Keratinocyte (primary cell): Measurements from ENCODE around the gene PARP2. TPM values are rescaled to one million over a fixed set of nuclear protein-coding genes. Genes with fewer than 3 reads are reported as not detected.
"Not testable (repeated sequence)": the region's sequence is repeated elsewhere in the genome, so short reads cannot be mapped to it uniquely, and the experiment has no call there.

Experiments used
- DNase-seq: peaks from one replicate; pipeline ENCODE4 v3.0.0-alpha.2; 2011; ENCODE audit warnings: low read depth, missing footprints, low spot score
- FAIRE-seq: peaks from 2 replicates; lab custom pipeline; 2011; peaks lifted over from hg19 to GRCh38; lab: Jason Lieb, UNC
- H2AFZ ChIP-seq: 2 replicates; pipeline ENCODE4 v1.6.0; 2012; ENCODE audit warnings: low read length, control low read depth, inconsistent platforms; ENCODE audit not compliant: control insufficient read depth
- H3K27ac ChIP-seq: 2 replicates; pipeline ENCODE4 v1.5.1; 2011; ENCODE audit warnings: low read length; ENCODE audit not compliant: control insufficient read depth, insufficient read depth
- H3K27me3 ChIP-seq: 3 replicates; pipeline ENCODE4 v1.6.0; 2011; ENCODE audit warnings: low read length; ENCODE audit not compliant: control insufficient read depth, insufficient read depth; ENCODE audit errors: extremely low read depth
- H3K36me3 ChIP-seq, 2 experiments: 2 replicates in 1 of 2; 3 replicates in 1 of 2; pipeline ENCODE4 v1.5.1; 2011; ENCODE audit warnings: low read length in 2 of 2, mild to moderate bottlenecking in 1 of 2; ENCODE audit not compliant: control insufficient read depth in 2 of 2, insufficient read depth in 2 of 2; ENCODE audit errors: extremely low read depth in 1 of 2
- H3K4me1 ChIP-seq: 3 replicates; pipeline ENCODE4 v1.5.1; 2011; ENCODE audit warnings: low read length; ENCODE audit not compliant: control insufficient read depth, insufficient read depth; ENCODE audit errors: extremely low read depth
- H3K4me2 ChIP-seq: 3 replicates; pipeline ENCODE4 v1.6.0; 2011; ENCODE audit warnings: low read depth, low read length; ENCODE audit not compliant: control insufficient read depth, insufficient read depth; ENCODE audit errors: extremely low read depth
- H3K4me3 ChIP-seq, 3 experiments: fragments of 200-600 bp in 1 of 3; sonication (generic) in 1 of 3; 2 replicates in 2 of 3; 3 replicates in 1 of 3; pipeline ENCODE4 v1.5.1; 2011 to 2016; ENCODE audit warnings: low read length in 3 of 3, mild to moderate bottlenecking in 3 of 3, control low read depth in 2 of 3, inconsistent platforms in 1 of 3, low read depth in 1 of 3, mixed read lengths in 1 of 3, mixed run types in 1 of 3, moderate library complexity in 1 of 3; ENCODE audit not compliant: control insufficient read depth in 2 of 3, insufficient read depth in 2 of 3; ENCODE audit errors: extremely low read depth in 1 of 3
- H3K79me2 ChIP-seq: 2 replicates; pipeline ENCODE4 v1.6.0; 2012; ENCODE audit warnings: low read length; ENCODE audit not compliant: control insufficient read depth, insufficient read depth
- H3K9ac ChIP-seq: 3 replicates; pipeline ENCODE4 v1.6.0; 2011; ENCODE audit warnings: low read length; ENCODE audit not compliant: control insufficient read depth, insufficient read depth; ENCODE audit errors: extremely low read depth
- H3K9me1 ChIP-seq: 3 replicates; pipeline ENCODE4 v1.6.0; 2011; ENCODE audit warnings: low read length; ENCODE audit not compliant: control insufficient read depth, insufficient read depth; ENCODE audit errors: extremely low read depth
- H3K9me3 ChIP-seq: 2 replicates; pipeline ENCODE4 v1.5.1; 2012; ENCODE audit warnings: low read depth, low read length; ENCODE audit not compliant: control insufficient read depth
- H4K20me1 ChIP-seq: 3 replicates; pipeline ENCODE4 v1.6.0; 2011; ENCODE audit warnings: low read length; ENCODE audit not compliant: control insufficient read depth, insufficient read depth; ENCODE audit errors: extremely low read depth
- EZH2 ChIP-seq: IDR thresholded peaks from one replicate; pipeline ENCODE4 v1.6.1; 2012; ENCODE audit warnings: inconsistent platforms, mild to moderate bottlenecking, low read length, moderate library complexity
- dilution Hi-C: fragments of 300-500 bp; cut with MboI; formaldehyde crosslinking; loops from one replicate; pipeline ENCODE4 v1.7.0; 2020; ENCODE audit warnings: low sequenced_read_pairs; ENCODE audit not compliant: extremely low pct_ligation_motif_present
- polyA plus RNA-seq, 5 experiments: library from polyadenylated mRNA; depleted of rRNA in 3 of 5; stranded (reverse) in 3 of 5; stranded (forward) in 1 of 5; unstranded in 1 of 5; fragments of >200 nt; gene quantifications; 1 replicate in 1 of 5; 2 replicates in 3 of 5; 3 replicates in 1 of 5; pipeline versions ENCODE4 v1.2.1 to v1.2.3, GENCODE V29; 2011 to 2012; ENCODE audit warnings: missing spikeins in 2 of 5, low read depth in 1 of 5, low replicate concordance in 1 of 5
- TF ChIP-seq, protein P1 (sequence below), 3 experiments: IDR thresholded peaks in 1 of 3; conservative IDR thresholded peaks in 1 of 3; optimal IDR thresholded peaks in 1 of 3; 2 replicates in 2 of 3; 3 replicates in 1 of 3; pipeline versions ENCODE3 to v1.5.1; 2011; ENCODE audit warnings: low read length in 3 of 3, mild to moderate bottlenecking in 3 of 3, moderate library complexity in 2 of 3, control low read depth in 1 of 3, inconsistent platforms in 1 of 3; ENCODE audit not compliant: insufficient read depth in 2 of 3; ENCODE audit errors: extremely low read depth in 1 of 3

The PARP2 gene
- polyA plus RNA-seq, 1 donor (not counting 4 experiments of a cell fraction or from before 2014, with no cell fraction given) = 24.7 TPM

DNA sequence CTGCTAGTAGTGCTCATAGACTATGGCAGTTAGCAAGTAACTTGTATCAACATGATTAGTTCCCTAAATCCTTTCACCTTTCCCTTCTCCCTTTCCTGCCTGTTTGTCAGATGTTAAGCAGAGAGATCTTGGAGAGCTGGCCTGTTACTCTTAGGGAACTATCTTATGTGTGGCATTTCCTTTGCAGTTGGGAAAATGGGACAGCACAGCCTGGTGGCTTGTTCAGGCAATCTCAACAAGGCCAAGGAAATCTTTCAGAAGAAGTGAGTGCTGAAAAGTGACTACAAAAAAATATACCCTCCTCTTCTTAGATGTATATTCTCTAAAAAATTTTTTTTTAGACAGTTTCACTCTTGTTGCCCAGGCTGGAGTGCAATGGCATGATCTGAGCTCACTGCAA lies 7.4 kb downstream of the PARP2 start:
- TF ChIP-seq, protein P1, sequence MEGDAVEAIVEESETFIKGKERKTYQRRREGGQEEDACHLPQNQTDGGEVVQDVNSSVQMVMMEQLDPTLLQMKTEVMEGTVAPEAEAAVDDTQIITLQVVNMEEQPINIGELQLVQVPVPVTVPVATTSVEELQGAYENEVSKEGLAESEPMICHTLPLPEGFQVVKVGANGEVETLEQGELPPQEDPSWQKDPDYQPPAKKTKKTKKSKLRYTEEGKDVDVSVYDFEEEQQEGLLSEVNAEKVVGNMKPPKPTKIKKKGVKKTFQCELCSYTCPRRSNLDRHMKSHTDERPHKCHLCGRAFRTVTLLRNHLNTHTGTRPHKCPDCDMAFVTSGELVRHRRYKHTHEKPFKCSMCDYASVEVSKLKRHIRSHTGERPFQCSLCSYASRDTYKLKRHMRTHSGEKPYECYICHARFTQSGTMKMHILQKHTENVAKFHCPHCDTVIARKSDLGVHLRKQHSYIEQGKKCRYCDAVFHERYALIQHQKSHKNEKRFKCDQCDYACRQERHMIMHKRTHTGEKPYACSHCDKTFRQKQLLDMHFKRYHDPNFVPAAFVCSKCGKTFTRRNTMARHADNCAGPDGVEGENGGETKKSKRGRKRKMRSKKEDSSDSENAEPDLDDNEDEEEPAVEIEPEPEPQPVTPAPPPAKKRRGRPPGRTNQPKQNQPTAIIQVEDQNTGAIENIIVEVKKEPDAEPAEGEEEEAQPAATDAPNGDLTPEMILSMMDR (optimal IDR thresholded peaks at IDR 0.05 in 1 of 3, IDR thresholded peaks at IDR 0.05 in 1 of 3, conservative IDR thresholded peaks at IDR 0.05 in 1 of 3; ENCODE audit: extremely low read depth in 1 of 3, insufficient read depth in 2 of 3, low read length in 3 of 3) = peak in 2 of 3 experiments; percentile 6 to 16
- no peak for TF ChIP-seq EZH2
- Histone ChIP-seq H3K79me2 (no peaks in the 10 kb centered on the region), H3K9ac (no peak overlapping the region), H3K27me3 (no peaks in the 10 kb centered on the region), H3K4me2 (no peak overlapping the region), H3K9me1 (no peaks in the 10 kb centered on the region), H3K4me1 (no peaks in the 10 kb centered on the region), H3K27ac (no peak overlapping the region), H2AFZ (no peak overlapping the region), H3K9me3 (no peaks in the 10 kb centered on the region), H4K20me1 (no peaks in the 10 kb centered on the region), H3K36me3 (peaks cover 7 to 27% of the 10 kb centered on the region in 2 experiments), H3K4me3 (no peak overlapping the region)
- DNase-seq (no peak), FAIRE-seq (no peak)
- dilution Hi-C loops = no loop called here

DNA sequence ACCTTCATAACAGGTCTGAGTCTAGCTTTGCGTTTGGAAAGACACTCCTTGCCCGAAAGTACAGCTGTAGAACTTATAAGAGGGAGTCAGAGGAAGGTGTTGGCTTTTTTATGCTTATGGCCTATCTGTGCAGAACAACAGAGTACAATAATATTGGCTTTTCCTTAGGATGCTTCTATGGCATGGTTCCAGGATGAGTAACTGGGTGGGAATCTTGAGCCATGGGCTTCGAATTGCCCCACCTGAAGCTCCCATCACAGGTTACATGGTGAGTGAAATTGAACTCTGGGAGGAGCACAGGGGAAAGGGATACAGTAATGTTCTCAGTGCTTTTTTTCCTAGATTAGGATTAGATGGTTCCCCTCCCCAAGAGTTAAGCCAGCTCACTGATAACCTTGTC lies 13.0 kb downstream of the PARP2 start:
- FAIRE-seq (no peak), DNase-seq (no peak)
- Histone ChIP-seq H3K9me3 (no peaks in the 10 kb centered on the region), H3K4me1 (no peaks in the 10 kb centered on the region), H2AFZ (no peak overlapping the region), H3K27me3 (no peaks in the 10 kb centered on the region), H4K20me1 (no peaks in the 10 kb centered on the region), H3K27ac (no peak overlapping the region), H3K4me3 (no peak overlapping the region), H3K9ac (no peak overlapping the region), H3K4me2 (no peak overlapping the region), H3K79me2 (no peaks in the 10 kb centered on the region), H3K36me3 (peaks cover 6 to 19% of the 10 kb centered on the region in 2 experiments), H3K9me1 (no peaks in the 10 kb centered on the region)
- no peak for TF ChIP-seq EZH2
- TF ChIP-seq, protein P1 (optimal IDR thresholded peaks at IDR 0.05 in 1 of 3, IDR thresholded peaks at IDR 0.05 in 1 of 3, conservative IDR thresholded peaks at IDR 0.05 in 1 of 3; ENCODE audit: extremely low read depth in 1 of 3, insufficient read depth in 2 of 3, low read length in 3 of 3) = no peak
- dilution Hi-C loops = no loop called here

DNA sequence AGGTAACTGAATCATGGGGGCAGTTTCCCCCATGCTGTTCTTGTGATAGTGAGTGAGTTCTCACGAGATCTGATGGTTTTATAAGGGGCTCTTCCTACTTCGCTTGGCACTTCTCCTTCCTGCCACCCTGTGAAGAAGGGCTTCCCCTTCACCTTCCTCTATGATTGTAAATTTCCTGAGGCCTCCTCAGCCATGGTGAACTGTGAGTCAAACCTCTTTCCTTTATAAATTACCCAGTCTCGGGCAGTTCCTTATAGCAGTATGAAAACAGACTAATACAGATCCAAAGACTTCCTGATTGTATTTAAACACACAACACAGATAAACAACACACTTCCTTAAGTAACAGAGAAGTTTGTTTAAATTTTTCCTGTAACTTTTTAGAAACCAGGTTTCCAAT lies 15.0 kb downstream of the PARP2 start:
- DNase-seq, H3K9me1 ChIP-seq, H3K79me2 ChIP-seq, H3K27ac ChIP-seq, H2AFZ ChIP-seq, H3K9me3 ChIP-seq, dilution Hi-C loops, H3K4me3 ChIP-seq, H4K20me1 ChIP-seq, H3K4me2 ChIP-seq, FAIRE-seq, H3K4me1 ChIP-seq, H3K9ac ChIP-seq, H3K27me3 ChIP-seq: not testable (repeated sequence)
- peaks cover 6 to 19% of the 10 kb centered on the region in 2 experiments for H3K36me3 ChIP-seq
